Ovary (tissue), 3 donors: ENCODE results near the gene EYS.

Source experiments
- CTCF ChIP-seq, 3 donors: fragments of 450-650 bp in 2 of 3; fragments of 200-600 bp in 1 of 3; IDR thresholded peaks; one replicate each; pipeline versions ENCODE4 v1.5.1 to v1.8.0; 2016 to 2022; ENCODE audit warnings: antibody characterized with exemption in 3 of 3, mild to moderate bottlenecking in 1 of 3
- POLR2A ChIP-seq: fragments of 450-650 bp; IDR thresholded peaks from one replicate; pipeline ENCODE4 v1.6.1; 2017; ENCODE audit warnings: antibody characterized with exemption, mild to moderate bottlenecking, moderate library complexity
- donor health status: DM: no; HTN: no; CAD: no.

- TF ChIP-seq CTCF (IDR thresholded peaks at IDR 0.05) (no peak), POLR2A (no peak)
Measured at GRCh38 chr6:65110031-65110430, 597.0 kb downstream of the EYS start.
